Right lung (tissue), 5 donors: ENCODE results near the gene SWT1. TPM values are rescaled to one million over a fixed set of nuclear protein-coding genes. Genes with fewer than 3 reads are reported as not detected.
A peak's percentile ranks its signal among the peaks of the same experiment; 100 is the strongest.
"Not testable (repeated sequence)": the region's sequence is repeated elsewhere in the genome, so short reads cannot be mapped to it uniquely, and the experiment has no call there.

Experiments used
- DNase-seq, 2 donors: peaks; one replicate each; pipeline ENCODE4 v3.0.0-alpha.2; 2013
- polyA plus RNA-seq, 5 donors: library from polyadenylated mRNA; unstranded; fragments of 120-200 nt; gene quantifications; one replicate each; pipeline versions ENCODE4 v1.2.1 to v1.2.3, GENCODE V29; 2013; ENCODE audit warnings: inconsistent platforms in 1 of 5, low replicate concordance in 1 of 5; ENCODE audit not compliant: insufficient read length in 5 of 5, insufficient read depth in 1 of 5

SWT1 gene
- polyA plus RNA-seq, 5 donors, result 6.6 to 12.5 (median 9.5) TPM

DNA sequence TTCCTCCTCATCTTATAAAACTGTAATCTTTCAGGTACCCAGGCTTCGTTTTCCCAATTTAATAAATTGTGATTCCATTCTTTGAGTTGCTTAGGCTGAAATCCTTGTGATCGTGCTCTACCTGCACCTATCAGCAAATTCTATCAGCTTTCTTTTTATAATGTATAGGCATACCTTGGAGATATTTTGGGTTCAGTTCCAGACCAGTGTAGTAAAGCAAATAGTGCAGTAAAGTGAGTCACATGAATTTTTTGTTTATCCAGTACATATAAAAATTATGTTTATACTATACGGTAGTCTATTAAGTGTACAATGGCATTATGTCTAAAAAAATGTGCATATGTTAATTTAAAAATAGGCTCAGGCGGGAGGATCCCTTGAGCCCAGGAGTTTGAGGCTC, 5.5 kb downstream of the SWT1 start:
- DNase-seq, result no peak

DNA sequence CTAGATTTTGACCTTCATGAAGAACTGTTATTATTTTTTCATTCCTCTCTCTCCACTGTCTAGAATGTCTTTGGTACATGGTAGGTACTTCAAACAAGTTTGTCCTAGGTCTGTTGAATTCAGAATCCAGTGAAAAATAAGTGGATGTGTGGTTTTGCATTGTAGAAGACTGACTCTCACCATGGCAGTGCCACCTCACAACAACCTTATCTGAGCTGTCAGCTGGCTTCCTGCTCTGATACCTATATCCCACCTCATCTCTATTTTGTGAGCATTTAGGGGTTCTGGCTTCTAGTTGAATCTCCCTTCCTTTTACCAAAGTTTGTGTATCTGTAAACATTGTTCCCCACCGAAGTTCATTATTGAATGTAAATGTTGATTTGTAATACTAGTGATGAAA, 9.1 kb downstream of the SWT1 start:
- no peak for DNase-seq

DNA sequence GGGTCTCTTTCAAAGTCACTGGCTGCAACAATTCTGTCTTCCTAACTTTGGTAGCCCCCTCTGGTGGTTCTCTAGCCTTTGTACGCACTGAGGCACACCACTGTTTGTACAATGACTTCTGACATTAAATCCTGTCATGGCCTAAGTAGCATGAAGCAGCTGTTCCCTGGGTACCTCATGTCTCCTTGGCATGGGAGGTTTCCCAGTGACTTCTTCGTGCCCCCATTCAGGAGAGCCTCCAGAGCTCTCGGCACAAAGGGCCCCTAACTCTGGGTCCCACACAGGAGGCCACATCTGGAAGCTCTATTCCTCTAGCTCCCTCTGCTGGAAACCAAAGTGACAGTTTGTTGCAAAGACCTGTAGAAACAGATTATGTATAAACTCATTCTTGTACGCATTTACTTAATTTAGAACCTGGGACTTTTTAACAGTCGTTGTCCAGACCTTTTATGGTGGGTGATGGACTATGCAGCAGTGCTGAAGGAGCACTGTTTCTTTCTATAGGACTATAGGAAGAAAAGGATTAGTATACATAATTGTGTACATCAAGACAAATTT, 13.4 kb downstream of the SWT1 start:
- DNase-seq, result peak; percentile 49 to 59

DNA sequence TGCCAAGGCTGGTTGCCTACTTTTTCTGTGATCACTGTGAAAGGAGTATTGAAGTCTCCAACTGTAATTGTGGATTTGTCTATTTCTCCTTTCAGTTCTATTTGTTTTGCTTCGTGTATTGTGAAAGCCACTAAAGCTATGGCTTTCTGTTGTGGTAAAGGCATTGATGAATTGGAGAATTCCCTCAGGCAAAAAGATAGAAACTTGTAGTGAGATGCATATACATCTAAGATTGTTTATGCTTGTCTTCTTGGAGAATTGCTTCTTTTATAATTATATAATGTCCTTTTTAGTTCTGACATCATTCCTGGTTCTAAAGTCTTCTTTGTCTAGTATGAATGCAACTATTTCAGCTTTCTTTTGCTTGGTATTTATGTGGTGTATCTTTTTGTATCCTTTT, 36.8 kb downstream of the SWT1 start:
- DNase-seq, result no peak

DNA sequence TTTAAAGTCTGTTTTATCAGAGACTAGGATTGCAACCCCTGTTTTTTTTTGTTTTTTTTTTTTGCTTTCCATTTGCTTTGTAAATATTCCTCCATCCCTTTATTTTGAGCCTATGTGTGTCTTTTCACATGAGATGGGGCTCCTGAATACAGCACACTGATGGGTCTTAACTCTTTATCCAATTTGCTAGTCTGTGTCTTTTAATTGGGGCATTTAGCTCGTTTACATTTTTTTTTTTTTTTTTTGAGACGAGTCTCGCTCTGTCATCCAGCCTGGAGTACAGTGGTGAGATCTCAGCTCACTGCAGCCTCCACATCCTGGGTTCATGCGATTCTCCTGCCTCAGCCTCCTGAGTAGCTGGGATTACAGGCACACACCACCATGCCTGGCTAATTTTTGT, 41.7 kb downstream of the SWT1 start:
- DNase-seq, result not testable (repeated sequence)

DNA sequence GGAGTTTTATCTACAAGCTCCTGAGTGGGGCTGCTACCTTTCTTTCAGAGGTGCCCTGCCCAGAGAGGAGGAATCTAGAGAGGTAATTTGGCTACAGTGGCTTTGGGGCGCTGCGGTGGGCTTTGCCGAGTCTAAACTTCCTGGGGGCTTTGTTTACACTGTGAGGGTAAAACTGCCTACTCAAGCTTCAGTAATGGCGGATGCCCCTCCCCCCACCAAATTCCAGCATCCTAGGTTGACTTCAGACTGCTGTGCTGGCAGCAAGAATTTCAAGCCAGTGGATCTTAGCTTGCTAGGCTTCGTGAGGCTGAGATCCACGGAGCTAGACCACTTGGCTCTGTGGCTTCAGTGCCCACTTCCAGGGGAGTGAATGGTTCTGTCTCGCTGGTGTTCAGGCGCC, 43.9 kb downstream of the SWT1 start:
- DNase-seq, result no peak

DNA sequence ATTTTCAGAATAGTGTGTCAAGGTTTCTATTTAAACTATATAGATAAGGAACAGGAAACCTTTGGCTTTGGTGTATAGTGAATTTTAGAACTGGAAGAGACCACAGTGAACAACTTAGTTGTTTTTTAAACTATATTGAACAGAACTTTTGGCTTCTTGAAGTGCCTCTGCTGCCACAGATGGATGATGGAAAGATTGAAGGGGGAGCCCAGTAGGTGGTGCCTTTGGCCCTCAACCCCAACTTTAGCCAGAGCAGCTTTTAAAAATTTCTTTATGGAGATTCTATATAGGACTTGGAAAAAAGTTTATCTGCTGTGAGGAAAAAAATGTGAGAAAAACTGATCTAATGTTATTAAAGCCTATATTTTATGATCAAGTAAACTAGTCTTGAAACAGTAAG, 50.2 kb downstream of the SWT1 start:
- no peak for DNase-seq

DNA sequence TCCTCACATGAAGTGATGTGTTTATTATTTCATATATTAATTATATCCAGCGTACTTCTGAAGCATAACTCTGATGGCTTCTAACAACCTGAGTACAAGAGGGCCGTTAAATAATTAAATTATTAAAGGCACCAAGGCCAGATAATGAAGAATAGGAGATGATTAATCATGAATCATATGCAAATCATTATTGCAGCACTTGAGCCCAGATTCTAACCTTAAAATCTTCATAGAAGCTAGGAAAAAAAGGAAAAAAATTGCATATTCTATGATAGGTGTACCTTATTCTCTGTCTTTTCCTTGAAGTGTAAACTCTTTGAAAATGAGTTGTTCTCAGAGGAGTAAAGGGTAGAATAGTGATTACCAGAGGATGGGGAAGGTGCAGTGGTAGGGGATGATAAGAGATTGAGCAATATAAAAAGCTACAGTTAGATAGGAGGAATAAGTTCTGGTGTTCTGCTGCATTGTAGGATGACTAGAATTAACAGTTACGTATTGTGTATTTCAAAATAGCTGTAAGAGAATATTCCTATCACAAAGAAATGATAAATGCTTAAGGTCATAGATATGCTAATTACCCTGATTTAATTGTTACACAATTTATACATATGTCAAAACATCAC, 51.1 kb downstream of the SWT1 start:
- no peak for DNase-seq

DNA sequence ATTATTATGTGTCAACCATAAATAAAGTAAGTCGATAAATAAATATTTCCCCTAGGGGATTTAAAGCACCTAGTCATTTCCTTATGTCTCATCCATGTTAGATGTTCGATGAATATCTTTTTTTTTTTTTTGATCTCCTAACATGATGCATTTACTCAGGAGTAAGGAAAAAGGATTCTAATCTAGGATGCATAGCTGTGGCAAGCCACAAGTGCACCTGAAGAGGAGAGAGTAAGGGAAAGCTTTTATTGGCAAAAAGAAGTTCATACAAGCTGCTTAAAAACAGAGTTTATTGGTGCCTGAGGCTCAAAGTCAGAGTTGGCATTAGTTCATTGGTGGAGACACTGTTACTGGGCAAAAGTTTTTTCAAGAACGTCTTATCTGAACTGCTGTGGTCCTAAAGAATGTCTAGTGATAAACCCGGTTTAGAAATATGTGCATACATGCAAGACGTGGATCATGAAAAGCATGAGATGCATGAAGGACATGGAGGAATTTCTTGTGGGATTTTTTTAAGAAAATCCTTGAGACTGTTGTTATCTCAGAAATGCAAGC, 51.7 kb downstream of the SWT1 start:
- no peak for DNase-seq

DNA sequence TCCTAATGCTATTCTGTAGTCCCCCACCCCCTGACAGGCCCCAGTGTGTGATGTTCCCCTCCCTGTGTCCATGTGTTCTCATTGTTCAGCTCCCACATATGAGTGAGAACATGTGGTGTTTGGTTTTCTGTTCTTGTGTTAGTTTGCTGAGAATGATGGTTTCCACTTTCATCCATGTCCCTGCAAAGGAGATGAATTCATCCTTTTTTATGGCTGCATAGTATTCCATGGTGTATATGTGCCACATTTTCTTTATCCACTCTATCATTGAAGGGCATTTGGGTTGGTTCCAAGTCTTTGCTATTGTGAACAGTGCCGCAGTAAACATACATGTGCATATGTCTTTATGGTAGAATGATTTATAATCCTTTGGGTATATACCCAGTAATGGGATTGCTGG, 52.4 kb downstream of the SWT1 start:
- not testable (repeated sequence) for DNase-seq

DNA sequence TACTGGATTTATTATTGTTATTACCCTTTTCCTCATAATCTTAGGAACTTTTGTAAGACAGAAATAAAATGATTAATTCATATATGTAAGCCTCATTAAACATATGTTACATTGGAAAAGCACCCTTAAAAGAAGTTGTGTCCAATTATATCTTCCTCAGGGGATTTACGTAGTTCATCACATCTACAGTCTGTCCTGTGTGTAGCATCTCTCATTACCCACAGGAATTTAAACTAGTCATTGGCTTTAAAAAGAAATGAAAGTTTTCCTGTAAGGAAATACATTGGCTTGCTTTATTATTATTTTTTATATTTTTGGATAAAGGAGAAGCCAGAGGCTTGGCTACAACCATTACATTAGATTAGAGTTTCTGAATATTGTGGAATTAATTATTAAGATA, 56.1 kb downstream of the SWT1 start:
- peak in 1 of 2 donors; percentile 2 for DNase-seq

DNA sequence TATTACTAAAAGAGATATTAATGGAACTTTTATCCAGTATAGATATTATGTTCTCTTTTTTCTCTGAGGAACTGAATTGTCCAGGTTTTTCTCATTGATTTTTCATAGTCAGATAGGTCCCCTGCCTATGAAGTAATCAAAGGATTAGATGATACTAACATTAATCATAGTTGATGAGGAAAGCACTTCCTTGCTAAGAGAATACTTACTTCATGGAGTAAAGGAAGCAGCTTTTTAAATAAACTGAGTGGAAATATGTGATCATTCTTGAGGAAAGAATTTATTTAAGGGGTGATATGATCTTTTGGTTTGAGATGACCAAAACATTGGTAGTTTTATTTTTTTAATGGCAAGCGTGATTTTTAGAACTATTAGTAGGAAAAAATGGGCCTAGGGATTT, 58.9 kb downstream of the SWT1 start:
- no peak for DNase-seq

DNA sequence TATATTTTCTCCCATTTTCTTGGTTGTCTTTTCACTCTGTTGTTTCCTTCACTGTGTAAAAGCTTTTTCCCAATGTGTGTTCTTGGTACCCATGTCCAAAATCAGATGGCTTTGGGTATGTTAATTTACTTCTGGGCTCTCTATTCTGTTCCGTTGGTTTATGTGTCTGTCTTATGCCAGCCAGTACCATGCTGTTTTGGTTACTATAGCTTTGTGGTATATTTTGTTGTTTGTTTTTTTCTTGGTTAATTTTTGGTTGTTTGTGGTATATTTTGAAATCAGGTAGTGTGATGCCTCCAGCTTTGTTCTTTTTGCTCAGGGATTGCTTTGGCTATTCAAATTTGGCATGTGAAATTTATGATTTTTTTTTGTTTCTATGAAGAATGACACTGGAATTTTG, 67.2 kb downstream of the SWT1 start:
- DNase-seq, result no peak

DNA sequence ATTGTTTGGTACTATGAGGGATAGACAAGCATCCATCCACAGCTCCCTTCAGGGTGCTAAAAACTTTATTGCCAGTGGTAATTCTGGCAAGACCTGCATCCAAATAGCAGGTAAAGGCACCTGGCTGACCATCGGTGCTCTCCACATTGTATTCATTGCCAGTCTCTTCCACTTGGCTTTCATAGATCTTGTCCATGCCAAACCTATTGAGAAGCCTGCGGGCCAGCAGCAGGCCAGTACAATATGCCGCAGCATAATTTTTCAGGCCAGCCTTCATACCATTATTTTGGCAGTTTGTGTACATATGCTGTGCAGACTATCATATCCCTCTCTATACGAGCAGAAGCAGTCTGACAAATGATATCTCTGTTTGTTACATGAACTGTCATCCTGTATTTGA, 70.2 kb downstream of the SWT1 start:
- DNase-seq, result no peak

DNA sequence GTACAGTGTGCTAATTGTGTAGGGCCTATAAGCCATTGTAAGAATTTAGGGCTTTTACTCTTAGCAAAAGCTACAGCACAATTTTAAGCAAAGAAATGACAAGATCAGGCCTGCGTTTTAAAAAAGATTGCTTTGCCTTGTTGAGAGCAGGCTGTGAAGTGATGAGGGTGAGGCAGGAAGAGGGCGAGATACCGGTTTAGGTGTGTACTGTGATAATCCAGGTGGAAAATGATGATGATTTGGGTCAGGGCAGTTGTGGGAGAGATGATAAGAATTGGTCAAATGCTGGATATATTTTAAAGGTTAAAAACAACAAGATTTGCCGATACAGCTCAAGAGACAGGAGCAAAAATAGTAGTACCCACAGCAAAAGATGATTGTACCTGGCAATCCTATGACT, 72.0 kb downstream of the SWT1 start:
- no peak for DNase-seq

DNA sequence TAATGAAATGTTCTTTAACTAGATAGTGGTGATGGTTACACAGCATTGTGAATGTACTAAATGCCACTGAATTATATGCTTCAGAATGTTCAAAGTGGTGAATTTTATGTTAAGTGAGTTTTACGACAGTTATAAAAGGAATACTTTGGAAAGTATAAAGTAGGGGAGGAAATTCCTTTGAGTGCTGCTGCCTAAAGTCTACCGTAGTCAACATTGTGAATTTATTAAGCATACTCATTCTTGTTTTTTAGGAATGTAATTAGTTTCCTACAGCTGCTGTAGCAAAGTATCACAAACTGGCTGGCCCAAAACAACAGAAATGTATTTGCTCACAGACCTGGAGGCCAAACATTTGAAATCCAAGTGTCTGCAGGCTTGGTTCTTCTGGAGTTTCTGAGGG, 73.0 kb downstream of the SWT1 start:
- DNase-seq, result no peak

DNA sequence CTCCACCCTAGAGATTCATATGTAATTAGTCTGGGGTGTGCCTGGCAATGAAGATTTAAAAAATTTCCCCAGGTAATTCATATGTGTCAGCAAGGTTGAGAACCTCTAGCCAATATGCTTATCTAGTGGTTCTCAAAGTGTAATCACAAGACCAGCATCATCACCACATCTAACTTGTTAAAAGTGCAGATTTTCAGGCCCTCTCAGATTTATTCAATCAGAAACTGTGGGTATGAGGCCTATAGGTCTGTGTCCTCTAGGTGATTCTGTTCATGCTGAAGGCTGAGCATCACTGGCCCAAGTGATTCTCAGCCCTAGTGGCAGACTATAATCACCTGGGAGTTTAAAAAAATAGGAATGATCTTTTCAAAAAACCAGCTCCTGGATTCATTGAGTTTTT, 75.9 kb downstream of the SWT1 start:
- no peak for DNase-seq

DNA sequence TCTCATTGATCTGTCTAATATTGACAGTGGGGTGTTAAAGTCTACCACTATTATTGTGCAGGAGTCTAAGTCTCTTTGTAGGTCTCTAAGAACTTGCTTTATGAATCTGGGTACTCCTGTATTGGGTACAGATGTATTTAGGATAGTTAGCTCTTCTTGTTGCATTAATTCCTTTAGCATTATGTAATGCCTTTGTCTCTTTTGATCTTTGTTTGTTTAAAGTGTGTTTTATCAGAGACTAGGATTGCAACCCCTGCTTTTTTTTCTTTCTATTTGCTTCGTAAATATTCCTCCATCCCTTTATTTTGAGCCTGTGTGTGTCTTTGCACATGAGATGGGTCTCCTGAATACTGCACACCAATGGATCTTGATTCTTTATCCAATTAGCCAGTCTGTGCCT, 77.2 kb downstream of the SWT1 start:
- DNase-seq, result not testable (repeated sequence)

DNA sequence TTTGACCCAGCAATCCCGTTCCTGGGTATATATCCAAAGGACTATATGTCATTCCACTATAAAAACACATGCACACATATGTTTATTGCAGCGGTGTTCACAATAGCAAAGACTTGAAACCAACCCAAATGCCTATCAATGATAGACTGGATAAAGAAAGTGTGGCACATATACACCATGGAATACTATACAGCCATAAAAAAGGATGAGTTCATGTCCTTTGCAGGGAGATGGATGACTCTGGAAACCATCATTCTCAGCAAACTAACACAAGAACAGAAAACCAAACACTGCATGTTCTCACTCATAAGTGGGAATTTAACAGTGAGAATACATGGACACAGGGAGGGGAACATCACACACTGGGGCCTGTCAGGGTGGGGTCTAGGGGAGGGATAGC, 80.2 kb downstream of the SWT1 start:
- not testable (repeated sequence) for DNase-seq

DNA sequence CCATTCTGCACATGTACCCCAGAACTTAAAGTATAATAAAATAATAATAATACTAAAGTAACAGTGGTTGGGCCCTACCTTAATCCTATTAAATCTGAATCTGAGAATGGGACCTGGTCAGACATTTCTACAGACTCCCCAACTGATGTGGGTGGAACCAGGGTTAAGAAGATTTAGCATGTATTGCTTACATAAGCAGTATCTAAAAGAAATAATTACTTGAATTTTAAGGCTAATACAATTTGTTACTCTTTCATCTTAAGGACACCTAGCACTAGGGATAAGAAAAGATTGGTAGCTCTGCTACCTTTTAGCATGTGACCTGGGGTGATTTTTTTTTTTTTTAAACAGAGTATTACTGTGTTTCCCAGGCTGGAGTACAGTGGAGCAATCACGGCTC, 80.7 kb downstream of the SWT1 start:
- no peak for DNase-seq

DNA sequence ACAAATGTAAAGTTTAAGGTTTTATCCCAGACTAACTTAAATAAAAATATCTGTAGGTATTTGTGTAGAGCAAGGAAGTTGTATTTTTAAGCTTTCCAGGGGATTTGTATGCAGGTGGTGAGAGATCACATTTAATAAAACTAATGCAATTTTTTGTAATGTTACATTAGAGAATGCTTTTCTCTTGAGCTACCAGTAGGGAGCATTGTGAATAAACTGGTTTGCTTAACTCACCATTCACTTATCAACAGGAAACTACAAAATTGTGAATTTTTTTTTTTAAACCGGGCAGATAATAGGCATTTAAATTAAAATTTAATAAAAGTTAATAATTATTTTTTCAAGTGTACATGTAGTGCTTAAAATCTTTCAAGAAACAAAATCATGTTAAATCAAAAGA, 81.5 kb downstream of the SWT1 start:
- DNase-seq, result no peak

DNA sequence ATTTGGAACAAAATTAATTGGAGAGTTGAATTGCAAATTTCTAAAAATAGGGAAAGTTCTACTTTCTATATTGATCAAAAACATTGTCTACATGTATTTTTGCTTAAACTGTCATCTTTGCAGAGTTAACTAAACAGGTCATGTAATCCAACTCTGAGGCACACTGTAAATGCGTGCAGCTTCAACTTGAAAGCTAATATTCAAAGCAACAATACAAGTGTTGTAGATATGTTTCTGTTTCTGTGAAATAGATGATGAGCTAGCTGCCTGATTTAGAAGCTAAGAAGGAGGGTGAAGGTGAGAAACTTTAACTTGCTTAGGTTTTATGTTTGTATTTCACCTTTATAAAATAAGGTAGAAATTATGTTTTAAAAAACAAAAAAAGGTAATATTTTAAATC, 82.9 kb downstream of the SWT1 start:
- DNase-seq, result no peak

DNA sequence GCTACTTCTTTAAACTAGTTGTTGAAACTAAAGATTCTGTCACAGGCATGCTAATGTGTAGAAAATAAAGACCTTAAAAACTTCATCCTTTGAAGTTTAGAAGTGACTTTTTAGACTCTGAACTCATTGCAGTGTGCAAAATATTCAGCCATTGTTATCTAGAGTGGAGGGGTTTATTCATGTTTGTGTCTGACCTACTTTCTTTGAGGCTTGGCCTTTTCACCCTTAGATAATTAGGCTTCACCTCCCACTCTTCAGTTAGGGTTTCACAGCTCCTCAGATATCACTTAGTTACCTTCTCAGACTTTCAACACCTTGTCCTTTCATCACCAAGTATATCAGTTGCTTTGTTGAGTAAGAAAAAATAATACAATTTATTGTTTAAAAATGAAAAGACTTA, 84.2 kb downstream of the SWT1 start:
- no peak for DNase-seq
